A172 (cell line): ENCODE measurements around the gene TAS2R14. TPM values are rescaled to one million over a fixed set of nuclear protein-coding genes. Genes with fewer than 3 reads are reported as not detected.

Source experiments
- DNase-seq: peaks from one replicate; pipeline ENCODE4 v3.0.0-alpha.2; 2015; ENCODE audit warnings: low spot score
- total RNA-seq: library from RNA; depleted of rRNA; stranded (reverse); fragments of >200 nt; shearing (Covaris generic); gene quantifications from 2 replicates; pipeline ENCODE4 v1.2.3, GENCODE V29; 2014; rRNA removed

Gene TAS2R14
- total RNA-seq: 1.2 and 1.7 TPM in 2 replicates

- no peak for DNase-seq
Measured at GRCh38 chr12:10939163-10939562, at the start of gene TAS2R14. TSS of gene TAS2R14 (minus strand) at chr12:10939263. CDS start at chr12:10939207, 56 bp downstream.

- no peak for DNase-seq
Measured at GRCh38 chr12:10986812-10987211, 47.7 kb upstream of the TAS2R14 start, which contains the start of gene TAS2R50. TSS of gene TAS2R50 (minus strand) at chr12:10986912. CDS start at chr12:10986860, 52 bp downstream.

GRCh38 chr12:10982244-10982643, 43.2 kb upstream of the TAS2R14 start:
- no peak for DNase-seq

- no peak for DNase-seq
Measured at GRCh38 chr12:10974965-10975364, 35.9 kb upstream of the TAS2R14 start.

GRCh38 chr12:10968765-10969456, 29.8 kb upstream of the TAS2R14 start:
- DNase-seq: no peak

- DNase-seq: no peak
Measured at GRCh38 chr12:10967409-10967808, 28.3 kb upstream of the TAS2R14 start.

- no peak for DNase-seq
Measured at GRCh38 chr12:10966314-10966713, 27.3 kb upstream of the TAS2R14 start.

- DNase-seq: no peak
Measured at GRCh38 chr12:10965476-10965875, 26.4 kb upstream of the TAS2R14 start.

- DNase-seq: no peak
Measured at GRCh38 chr12:10960211-10960610, 21.1 kb upstream of the TAS2R14 start.

GRCh38 chr12:10959804-10960203, 20.7 kb upstream of the TAS2R14 start:
- no peak for DNase-seq

- no peak for DNase-seq
Measured at GRCh38 chr12:10957741-10958140, 18.7 kb upstream of the TAS2R14 start.

GRCh38 chr12:10956085-10956484, 17.0 kb upstream of the TAS2R14 start:
- no peak for DNase-seq

GRCh38 chr12:10952645-10953044, 13.6 kb upstream of the TAS2R14 start:
- no peak for DNase-seq

- DNase-seq: no peak
Measured at GRCh38 chr12:10943167-10943566, 4.1 kb upstream of the TAS2R14 start.

- DNase-seq: peak; percentile 13
Measured at GRCh38 chr12:10941916-10942607, 3.0 kb upstream of the TAS2R14 start.

GRCh38 chr12:10941369-10941768, 2.3 kb upstream of the TAS2R14 start:
- no peak for DNase-seq

GRCh38 chr12:10940389-10940788, 1.3 kb upstream of the TAS2R14 start:
- DNase-seq: peak; percentile 22

- no peak for DNase-seq
Measured at GRCh38 chr12:10936506-10936905, 2.6 kb downstream of the TAS2R14 start.

GRCh38 chr12:10928746-10929286, 10.2 kb downstream of the TAS2R14 start, which contains the start of gene PRH2:
TSS of gene PRH2 (plus strand) at chr12:10929236. CDS start at chr12:10929274, 38 bp downstream.
- DNase-seq: no peak

- DNase-seq: no peak
Measured at GRCh38 chr12:10926269-10926668, 12.8 kb downstream of the TAS2R14 start.

- DNase-seq: no peak
Measured at GRCh38 chr12:10919809-10920208, 19.3 kb downstream of the TAS2R14 start.

GRCh38 chr12:10910380-10910779, 28.7 kb downstream of the TAS2R14 start:
- DNase-seq: no peak

GRCh38 chr12:10909462-10909861, 29.6 kb downstream of the TAS2R14 start, which contains the start of gene TAS2R13:
TSS of gene TAS2R13 (minus strand) at chr12:10909562. CDS start at chr12:10909298, 264 bp downstream.
- no peak for DNase-seq
